GM13977 (cell line): ENCODE measurements around the gene CHRNB2.

Experiments
- DNase-seq: peaks from one replicate; pipeline ENCODE4 v3.0.0; 2012; ENCODE audit warnings: low spot score
- in situ Hi-C: fragments of 300-500 bp; cut with MboI; formaldehyde crosslinking; loops from one replicate; pipeline ENCODE4 v1.12.0; 2022; ENCODE audit warnings: low sequenced_read_pairs, low pct_unique_long_range_greater_than_20kb, mixed read lengths, inconsistent platforms; ENCODE audit not compliant: unreplicated experiment
- TF ChIP-seq, protein P1 (sequence below): IDR thresholded peaks from 2 replicates; pipeline ENCODE4 v1.5.1; 2012; ENCODE audit warnings: mild to moderate bottlenecking, control low read depth; ENCODE audit not compliant: insufficient read depth; ENCODE audit errors: extremely low read depth, missing control alignments

Gene CHRNB2

DNA sequence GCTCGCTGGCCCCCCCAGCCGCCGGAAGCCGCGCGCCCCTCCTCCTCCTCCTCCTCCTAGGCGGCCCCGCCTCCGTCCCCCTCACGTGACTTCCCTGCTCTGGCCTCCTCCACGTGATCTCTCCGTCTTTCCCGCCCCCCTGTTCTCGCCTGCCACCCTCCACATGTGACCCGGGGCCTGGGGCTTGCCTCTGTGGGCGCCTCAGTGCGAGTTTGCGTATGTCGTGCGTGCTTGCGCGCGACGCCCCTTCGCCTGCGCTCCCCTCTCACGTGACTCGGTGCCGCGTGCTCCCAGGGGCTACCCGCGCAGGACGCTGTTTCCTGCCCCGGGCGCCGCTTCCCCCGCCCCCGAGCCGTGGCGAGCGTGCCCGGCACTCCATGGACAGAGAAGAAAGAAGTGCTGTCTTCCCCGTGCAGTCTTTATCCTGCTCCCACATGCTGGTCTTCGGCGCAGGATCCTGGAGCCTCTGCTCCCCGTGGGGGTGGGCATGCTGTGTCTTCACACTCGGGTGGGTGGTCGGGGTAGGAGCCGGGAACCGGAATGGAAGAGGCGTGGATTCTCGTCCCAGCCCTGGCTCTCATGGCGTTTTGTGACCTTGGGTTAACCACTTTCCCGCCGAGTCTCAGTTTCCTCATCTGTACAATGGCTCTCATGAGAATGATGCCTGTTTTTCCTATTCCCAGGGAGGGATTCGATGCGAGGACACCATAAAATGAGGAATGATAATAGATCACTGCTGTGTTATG is 8.7 kb upstream of the CHRNB2 start:
- in situ Hi-C loops, result loop anchor here (25.0 kb wide), 1 partner anchor 328 kb away; no protein-coding TSS in a partner anchor
- TF ChIP-seq, protein P1, sequence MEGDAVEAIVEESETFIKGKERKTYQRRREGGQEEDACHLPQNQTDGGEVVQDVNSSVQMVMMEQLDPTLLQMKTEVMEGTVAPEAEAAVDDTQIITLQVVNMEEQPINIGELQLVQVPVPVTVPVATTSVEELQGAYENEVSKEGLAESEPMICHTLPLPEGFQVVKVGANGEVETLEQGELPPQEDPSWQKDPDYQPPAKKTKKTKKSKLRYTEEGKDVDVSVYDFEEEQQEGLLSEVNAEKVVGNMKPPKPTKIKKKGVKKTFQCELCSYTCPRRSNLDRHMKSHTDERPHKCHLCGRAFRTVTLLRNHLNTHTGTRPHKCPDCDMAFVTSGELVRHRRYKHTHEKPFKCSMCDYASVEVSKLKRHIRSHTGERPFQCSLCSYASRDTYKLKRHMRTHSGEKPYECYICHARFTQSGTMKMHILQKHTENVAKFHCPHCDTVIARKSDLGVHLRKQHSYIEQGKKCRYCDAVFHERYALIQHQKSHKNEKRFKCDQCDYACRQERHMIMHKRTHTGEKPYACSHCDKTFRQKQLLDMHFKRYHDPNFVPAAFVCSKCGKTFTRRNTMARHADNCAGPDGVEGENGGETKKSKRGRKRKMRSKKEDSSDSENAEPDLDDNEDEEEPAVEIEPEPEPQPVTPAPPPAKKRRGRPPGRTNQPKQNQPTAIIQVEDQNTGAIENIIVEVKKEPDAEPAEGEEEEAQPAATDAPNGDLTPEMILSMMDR, result no peak
- DNase-seq, result peak; percentile 98

DNA sequence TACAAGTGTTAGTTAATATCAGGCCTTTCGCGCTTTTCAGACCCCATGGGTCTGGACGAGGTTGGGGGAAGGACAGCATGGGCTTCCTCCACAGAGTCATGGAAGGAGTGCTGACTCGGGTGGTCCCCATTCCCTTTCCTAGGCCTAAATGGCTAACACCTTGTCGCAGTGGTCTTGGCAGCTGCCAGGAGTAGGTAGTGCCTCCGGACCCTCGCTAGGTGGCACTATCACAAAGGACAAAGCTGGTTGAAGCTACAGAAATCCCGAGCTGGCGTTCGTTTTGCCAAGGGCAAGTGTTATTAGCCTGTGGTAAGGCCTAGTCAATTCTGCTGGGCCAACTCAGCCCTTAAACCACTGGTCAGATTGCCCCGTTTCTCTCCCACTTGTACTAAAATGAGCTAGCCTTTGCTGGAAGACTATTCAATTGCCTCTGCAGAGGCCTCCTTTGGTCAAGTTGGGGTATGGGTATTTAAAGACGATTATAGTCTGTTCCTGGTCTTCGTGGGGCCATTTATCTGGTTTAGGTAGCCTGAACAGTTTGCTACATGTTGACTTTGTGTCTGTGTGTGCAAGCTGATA is 8.0 kb upstream of the CHRNB2 start:
- in situ Hi-C loops, result loop anchor here (25.0 kb wide), 1 partner anchor 328 kb away; no protein-coding TSS in a partner anchor
- peak; percentile 82 for DNase-seq
- TF ChIP-seq, protein P1, result peak; percentile 94

DNA sequence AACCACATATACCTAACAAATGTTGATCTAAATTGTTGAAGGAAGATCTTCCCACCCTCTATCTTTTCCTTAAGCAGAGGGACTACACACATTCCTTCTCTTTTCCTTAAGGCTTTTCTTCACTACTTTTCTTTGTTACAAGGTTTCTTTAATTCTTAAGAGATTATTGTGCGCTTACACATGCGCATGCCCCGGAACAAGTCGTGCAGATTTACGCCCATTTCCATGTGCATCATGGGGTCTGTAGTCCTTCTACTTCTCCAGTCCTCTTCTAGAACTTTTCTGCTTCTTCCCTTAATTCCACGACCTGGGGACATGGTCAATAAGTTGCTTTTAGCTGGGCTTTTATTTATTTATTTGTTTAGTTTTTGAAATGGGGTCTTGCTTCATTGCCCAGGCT is 1.7 kb upstream of the CHRNB2 start:
- no peak for DNase-seq
- TF ChIP-seq, protein P1, result no peak
- in situ Hi-C loops, result loop anchor here (25.0 kb wide), 1 partner anchor 321 kb away; no protein-coding TSS in a partner anchor

DNA sequence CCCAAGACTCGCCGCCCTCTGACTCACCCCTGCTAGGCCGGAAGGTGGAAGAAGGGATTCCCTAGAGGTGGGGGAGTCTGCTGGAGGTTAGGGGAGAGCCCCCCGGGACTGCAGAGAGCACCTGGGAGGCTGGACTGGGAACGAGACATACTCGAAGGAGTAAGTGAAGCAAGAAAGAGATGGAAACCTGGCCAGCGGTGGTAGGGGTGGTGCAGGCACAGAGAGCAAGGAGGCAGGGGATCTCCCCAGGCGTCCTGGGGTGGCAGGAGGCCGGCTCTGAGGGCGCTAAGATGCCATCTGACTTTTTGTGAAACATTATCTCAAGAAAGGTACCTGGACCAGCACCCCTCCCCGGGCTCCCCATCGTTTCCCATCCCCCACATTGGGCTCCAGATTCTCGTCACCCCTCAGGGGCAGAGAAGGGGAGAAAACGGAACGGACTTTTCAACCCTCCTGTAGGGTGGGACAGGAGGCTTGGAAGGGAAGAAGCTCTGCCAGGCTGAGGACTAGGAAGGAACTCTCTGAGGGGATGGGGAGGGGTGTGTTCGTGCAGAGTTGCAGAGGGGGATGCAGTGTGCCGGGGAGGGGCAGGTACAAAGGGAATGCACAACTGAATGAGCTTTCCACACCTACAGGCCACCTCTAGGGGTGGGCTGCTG is 708 bp downstream of the CHRNB2 start:
- DNase-seq, result no peak
- in situ Hi-C loops, result loop anchor here (25.0 kb wide), 1 partner anchor 319 kb away; no protein-coding TSS in a partner anchor
- TF ChIP-seq, protein P1, result no peak

DNA sequence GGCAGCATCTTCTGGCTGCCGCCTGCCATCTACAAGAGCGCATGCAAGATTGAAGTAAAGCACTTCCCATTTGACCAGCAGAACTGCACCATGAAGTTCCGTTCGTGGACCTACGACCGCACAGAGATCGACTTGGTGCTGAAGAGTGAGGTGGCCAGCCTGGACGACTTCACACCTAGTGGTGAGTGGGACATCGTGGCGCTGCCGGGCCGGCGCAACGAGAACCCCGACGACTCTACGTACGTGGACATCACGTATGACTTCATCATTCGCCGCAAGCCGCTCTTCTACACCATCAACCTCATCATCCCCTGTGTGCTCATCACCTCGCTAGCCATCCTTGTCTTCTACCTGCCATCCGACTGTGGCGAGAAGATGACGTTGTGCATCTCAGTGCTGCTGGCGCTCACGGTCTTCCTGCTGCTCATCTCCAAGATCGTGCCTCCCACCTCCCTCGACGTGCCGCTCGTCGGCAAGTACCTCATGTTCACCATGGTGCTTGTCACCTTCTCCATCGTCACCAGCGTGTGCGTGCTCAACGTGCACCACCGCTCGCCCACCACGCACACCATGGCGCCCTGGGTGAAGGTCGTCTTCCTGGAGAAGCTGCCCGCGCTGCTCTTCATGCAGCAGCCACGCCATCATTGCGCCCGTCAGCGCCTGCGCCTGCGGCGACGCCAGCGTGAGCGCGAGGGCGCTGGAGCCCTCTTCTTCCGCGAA is 3.8 kb downstream of the CHRNB2 start:
- in situ Hi-C loops, result loop anchor here (25.0 kb wide), 1 partner anchor 316 kb away; no protein-coding TSS in a partner anchor
- no peak for DNase-seq
- TF ChIP-seq, protein P1, result no peak

DNA sequence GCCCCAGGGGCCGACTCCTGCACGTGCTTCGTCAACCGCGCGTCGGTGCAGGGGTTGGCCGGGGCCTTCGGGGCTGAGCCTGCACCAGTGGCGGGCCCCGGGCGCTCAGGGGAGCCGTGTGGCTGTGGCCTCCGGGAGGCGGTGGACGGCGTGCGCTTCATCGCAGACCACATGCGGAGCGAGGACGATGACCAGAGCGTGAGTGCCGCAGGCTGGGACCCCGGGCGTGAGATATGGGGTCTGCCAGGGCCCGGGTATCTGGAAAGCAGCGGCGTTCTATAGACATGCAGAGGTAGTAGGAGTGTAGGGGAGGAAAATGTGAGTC is 4.3 kb downstream of the CHRNB2 start:
- TF ChIP-seq, protein P1, result no peak
- DNase-seq, result no peak
- in situ Hi-C loops, result loop anchor here (25.0 kb wide), 1 partner anchor 315 kb away; no protein-coding TSS in a partner anchor
